AG20443 (cell line): ENCODE measurements around the gene RPL37A.

ENCODE experiments used
- DNase-seq: peaks from one replicate; pipeline ENCODE4 v3.0.0; 2012; ENCODE audit warnings: low spot score, mixed read lengths

RPL37A gene

DNA sequence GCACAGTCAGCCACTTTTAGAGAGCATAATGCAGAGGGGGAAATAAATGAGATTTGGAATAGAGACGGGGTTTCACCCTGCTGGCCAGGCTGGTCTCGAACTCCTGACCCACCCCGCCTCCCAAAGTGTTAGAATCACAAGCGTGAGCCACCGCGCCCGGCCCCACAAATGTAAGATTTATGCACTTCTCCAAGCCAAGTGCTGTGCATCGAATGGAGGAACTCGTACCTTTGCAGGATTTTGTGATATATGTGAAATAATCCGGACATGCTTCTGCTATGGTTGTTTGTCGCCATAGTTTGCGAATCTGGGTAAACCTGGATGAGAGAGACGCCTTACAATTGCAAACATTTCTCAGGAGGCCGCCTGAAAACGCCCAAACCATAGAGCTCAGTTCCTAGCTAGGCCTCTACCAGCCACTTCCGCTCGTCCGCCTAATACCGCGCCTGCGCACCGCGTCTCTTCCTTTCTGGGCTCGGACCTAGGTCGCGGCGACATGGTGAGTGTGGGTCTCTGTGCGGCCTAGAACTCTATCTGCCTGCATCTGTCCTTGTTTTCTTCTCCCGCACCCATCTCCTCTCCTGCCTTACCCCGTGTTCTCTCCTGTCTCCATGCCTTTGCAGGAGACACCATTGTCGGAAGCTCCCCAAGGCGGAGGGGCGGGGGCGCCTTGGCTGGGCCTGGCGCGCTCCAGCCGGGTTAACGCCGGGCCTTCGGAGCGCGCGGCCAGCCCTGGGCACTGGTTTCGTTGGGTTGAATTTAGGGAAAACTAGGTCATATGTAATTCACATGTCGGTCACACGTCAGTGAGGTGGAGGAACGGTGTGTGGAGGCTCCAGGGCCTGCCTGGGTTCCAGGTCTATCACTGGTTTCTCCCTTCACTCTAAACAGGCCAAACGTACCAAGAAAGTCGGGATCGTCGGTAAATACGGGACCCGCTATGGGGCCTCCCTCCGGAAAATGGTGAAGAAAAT is at the start of gene RPL37A:
Gene RPL37A (plus strand): TSS at position 466 of the 974 bp plus-strand sequence. CDS start 31 bp downstream, at position 497.
- DNase-seq = peak; percentile 97

DNA sequence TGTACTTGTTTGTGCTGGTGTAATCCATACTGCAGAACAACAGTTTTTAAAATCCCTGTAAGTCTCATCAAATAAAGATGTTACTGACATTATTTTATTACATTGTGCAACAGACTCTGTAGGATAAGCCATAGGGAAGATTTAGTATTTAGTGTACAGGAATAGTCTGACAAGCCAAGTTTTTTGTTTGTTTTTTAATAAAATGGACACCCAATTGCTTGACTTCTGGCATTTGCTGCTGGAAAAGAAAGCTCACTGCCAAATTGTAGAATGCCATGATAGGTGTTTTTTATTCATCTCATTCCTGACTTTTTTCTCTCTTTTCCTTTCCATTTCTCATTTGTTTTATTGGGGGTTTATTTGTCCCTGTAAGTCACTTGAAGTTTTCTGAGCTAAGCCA is 48.3 kb upstream of the RPL37A start:
- no peak for DNase-seq

DNA sequence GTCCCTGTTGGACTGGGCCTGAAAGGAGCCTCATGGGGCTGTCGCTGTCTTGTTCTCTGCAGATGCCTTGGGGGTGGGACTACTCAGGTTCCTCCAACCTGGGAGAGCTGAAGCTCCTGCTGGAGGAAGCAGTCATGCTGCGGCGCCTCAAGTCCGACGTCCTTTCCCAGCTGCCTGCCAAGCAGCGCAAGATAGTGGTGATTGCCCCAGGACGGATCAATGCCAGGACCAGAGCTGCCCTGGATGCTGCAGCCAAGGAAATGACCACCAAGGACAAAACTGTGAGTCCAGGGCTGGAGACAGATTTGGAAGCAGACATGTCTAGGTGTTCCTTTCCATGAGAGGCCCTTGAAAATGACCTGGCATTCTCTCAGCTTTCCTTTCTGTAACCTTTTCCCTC is 47.9 kb upstream of the RPL37A start:
- DNase-seq = no peak

DNA sequence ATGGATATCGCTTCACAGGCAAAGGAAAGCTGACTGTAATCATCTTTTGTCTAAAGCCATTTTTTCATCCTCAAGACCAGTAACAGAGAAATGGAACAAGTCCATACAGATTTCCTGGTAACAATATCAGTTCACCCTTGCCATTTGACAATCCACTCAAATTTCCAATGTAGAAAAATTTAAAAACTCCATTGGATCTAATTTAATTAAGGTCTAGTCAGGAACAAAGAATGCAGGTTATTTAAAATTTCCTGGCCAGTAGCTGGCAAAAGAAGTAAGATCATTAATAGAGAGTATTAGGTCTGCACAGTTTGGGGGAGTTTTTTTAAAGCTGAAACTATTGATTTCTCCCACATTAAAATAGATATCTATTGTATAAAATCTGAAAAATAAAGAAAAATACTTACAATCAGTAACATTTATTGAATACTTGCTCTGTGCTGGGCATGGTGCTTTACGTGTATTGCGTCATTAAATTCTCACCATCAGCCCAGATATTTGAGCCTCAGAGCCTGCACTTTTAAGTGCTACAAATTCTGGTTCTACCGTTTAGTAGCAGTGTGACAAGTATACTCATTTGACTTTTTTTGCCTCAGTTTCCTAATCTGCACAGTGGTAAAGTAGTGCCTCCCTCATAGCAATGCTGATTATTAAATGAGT is 44.6 kb upstream of the RPL37A start:
- DNase-seq = no peak

DNA sequence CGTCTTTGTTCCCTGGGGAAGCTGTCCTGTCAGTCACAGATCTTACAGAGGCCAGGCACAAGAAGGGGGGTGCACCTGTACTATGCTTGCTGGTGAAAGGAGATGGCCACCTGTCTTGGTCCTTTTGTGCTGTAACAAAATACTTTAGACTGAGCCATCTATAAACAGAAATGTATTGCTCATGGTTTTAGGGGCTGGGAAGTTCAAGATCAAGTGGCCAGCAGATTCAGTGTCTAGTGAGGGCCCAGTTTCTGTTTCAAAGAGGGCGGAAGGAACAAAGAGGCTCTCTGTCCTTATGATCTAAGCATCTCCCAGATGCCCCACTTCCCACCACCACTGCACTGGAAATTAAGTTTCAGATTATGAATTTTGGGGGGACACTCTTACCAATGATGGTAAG is 35.5 kb upstream of the RPL37A start:
- DNase-seq = no peak

DNA sequence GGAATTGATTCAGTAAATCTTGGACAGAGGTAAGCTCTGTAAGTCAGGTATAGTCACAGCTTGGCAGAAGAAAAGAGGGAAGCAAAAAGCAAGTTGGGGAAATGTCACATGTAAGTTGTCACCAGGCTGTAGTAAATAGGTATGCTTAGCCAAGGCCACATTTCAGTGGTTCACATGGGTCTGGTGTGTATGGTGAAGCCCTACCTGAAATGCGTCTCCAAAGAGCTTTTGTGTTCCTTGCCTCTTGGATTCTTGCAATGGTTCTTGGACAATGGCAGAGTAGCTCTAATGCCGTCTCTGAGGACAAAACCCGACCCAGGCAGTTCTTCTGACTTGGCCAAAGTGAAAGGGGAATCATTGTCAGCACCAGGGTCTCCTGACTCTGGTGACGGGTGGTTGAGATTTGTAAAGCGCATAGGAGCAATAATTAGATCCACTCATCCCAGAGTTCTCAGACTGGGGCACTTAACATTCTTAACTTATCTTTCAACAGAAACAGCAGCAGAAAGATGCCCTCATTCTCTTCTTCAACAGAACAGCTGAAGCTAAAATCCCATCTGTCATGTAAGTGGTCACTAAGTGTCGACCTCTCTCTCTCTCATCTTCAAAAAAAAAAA is 34.4 kb upstream of the RPL37A start:
- DNase-seq = no peak

DNA sequence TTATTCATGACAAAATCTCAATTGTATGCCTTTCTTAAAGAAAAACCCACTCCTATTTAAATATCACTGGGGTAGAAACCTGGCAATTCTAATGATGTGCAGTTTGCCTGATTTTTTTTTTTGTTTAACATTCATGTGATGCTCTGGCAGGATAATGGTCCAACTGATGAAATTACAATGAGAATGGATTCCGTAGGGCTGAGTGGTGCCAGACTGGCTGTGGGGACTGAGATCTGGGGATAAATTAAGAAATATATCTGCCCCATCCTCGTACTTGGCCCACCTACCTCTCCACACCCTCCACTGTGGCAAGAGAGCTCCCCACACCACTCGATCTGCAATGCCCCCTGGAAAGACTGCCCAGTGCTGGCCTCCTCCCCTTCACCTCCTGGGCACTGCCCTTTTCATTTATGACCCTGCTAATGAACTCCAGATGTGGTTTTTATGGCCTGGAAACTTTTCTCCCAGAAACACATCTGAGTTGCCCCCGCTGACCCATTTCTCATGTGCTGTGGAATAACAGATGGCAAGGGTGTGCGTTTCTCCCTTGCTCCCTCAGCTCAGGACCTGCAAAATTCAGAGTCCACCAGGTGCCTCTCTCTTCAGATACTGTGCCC is 33.0 kb upstream of the RPL37A start:
- peak; percentile 30 for DNase-seq

DNA sequence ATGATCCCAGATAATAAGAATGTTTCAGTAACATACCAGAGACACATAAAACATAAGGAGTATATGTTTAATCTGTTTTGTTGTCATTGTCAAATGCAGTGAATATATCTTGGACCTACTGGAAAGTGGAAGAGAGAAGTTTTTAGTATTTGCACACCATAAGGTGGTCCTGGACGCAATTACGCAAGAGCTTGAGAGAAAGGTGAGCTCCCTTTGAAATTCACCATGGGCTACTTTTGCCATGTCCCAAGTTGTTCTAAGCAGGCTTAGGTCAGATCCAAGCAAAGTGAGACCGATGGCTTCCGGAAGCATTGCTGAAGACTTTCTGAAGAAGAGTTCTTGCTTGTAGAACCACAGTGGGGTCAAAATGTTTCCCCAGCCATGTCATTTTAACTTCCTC is 30.8 kb upstream of the RPL37A start:
- DNase-seq = no peak

DNA sequence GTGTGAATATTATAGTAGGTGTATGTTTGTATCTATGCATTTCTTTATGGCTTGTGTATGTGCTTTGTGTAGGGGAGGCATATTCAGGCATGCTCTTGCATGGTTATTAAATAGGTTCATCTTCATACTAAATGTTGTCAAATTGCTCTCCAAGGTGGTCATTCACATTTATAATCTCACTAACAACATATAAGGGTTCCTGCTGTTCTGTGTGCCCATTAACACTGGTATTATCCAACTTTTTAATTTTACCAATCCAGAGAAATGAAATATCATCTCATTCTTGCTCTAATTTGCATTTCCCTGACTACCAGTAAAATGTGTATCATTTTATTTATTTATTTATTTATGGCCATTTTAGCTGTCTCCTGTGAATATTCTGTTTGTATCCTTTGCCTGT is 29.0 kb upstream of the RPL37A start:
- no peak for DNase-seq

DNA sequence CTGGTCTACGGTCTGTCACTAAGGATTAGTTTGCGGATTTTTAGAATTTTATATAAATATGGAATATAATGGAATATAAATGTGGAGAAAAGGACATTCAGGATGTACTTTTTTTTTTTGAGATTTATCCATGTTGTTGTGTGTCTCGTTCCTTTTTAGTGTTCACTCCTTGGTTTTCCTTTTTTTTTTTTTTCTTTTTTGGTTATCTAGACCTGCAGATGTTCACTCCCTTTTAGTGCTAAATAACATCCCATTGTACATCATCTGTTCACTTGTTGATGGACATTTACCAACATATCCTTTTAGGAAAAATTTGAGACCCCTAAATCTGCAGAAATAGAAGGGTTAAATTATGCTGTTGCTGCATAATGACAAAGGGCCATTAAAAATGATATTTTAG is 25.5 kb upstream of the RPL37A start:
- DNase-seq = no peak

DNA sequence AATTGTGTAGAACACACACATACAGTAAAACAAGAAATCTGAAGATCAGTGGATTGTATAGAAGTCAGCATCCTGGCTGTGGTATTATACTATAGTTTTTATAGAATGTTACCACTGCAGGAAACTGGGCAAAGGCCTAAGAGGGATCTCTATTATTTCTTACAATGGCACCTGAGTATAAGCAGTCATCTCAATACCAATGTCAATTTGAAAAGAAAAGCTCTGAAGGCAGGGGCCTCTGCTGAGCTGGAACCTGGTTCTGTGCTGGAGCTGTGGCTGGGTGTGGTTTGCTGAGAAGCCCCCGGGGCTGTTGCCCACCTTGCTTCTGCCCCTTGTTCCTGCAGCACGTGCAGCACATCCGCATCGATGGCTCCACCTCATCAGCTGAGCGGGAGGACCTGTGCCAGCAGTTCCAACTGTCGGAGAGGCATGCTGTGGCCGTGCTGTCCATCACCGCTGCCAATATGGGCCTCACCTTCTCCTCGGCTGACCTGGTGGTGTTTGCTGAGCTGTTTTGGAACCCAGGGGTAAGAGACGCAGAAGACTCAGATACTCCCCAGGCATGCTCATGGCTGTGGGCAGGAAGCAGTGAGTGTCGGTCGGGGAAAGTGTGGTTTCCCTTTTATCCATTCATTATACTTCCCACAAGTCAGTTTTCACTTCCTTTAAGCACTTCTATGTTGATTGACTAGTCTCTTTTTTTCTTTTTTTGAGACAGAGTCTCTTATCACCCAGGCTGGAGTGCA is 23.5 kb upstream of the RPL37A start:
- DNase-seq = no peak

DNA sequence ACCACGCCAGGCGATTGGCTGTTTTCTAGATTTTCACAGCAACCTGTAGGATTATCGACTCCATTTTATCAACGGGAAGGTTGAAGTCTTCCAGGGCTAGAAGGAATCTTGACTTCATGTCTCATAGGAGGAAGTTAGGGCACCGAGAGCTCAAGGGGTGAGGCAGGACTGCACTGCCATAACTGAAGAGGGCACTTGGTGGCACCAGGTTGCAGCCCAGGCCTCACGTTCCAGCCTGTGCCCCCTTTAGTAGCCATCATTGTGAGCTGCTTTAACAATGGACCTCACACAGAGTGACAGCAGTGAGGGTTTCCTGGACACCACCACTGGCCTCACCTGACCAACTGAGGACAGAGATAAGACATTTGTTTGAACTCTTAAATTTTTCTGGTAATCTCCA is 22.9 kb upstream of the RPL37A start:
- no peak for DNase-seq

DNA sequence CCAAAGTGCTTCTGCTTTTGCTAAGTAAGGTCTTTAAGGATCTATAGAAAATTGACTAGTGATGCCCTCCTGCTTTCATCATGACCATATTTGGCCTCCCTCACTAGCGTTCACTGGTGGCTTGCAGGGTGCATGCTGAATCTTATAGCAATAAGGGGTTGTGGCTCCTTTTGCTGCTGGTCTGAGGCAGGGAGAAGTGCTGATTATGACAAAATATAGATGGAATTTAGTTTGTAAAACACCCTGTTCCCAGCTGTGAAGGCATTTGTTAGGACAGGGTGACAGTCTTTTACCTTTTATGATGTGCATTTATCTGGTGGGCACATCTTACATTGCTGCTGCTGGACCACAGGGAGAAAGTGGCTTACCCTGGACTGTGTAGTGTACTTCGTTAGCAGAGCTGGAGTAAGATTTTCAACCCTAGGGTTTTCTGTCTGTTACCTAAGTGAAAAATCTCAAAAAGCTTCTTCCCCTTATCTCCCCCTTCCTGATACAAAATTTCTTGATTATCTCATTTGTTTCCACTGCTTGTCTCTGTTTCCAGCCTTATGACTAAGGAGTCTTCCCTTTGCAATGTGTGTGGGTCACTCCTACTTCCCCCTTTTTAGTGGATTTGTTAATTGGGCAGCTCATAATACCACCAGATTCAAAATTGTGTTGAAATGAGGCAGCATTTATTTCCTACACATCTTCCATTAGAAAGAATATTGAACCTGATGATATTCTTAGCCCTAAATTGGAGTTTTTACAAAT is 21.2 kb upstream of the RPL37A start:
- DNase-seq = no peak

DNA sequence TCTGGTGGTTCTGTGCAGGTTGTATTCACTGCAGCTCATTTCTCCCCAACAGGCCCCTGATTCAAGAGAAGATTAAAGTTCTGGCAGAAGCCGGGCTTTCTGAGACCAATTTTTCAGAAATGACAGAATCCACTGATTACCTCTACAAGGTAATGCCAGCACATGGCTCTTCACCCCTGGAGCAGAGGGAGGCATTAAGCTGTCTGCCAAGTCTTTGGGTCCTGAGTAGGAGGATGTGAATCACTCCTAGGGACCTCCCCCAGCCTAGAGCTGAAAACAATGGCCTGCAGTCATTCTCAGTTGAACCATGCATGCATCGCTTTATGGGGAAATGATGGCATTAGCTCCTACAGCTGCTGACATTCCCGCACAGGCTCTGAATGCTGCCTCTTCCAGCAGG is 20.5 kb upstream of the RPL37A start:
- peak; percentile 63 for DNase-seq

DNA sequence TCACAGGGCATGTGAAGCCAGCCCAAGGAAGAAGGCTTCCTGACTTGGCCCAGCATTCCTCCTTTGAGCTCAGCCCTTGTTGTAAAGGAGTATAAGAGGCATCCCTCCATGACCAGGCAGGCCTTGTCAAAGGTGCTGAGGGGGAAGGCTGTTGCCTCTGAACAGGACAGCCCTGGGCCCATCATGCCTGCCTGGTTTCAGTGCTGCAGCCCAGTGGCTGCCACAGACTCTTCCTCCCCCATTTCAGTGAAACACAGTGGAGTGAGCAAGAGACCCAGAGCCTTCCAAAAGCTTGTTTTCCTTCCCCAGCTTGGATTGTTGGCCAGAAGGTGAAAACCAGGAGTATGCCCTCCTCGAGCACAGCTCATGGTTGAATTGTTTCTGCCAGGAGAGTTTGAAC is 19.9 kb upstream of the RPL37A start:
- DNase-seq = no peak

DNA sequence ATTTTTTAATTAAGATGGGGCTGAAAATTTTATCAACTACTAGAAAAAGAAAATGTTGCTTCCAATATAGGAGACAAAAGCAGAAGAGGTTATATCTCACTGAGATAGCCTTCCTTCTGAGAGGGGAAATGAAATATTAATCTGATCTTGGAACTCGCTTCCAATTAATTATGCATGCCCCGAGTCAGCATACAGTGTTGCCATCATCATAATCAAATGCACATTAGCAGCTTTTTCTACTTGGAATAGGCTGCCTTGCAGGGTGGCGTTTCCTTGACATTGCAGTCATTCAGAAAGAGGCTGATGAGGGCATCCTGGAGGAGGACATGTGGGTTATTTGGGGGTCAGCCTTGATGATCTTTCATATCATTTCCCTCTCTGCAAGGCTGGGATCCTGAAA is 18.4 kb upstream of the RPL37A start:
- no peak for DNase-seq

DNA sequence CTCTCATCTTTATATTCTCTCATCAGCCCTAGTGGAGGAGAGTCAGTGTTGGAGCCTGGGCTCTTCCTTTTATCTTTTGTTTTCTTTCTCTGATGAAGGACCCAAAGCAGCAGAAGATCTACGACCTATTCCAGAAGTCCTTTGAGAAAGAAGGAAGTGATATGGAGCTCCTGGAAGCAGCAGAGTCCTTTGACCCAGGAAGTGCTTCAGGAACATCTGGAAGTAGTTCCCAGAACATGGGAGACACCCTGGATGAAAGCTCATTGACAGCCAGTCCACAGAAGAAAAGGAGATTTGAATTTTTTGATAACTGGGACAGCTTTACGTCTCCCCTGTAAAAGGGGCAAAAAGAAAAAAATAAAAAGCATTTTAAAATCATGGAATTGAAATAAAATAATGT is 16.0 kb upstream of the RPL37A start:
- DNase-seq = no peak

DNA sequence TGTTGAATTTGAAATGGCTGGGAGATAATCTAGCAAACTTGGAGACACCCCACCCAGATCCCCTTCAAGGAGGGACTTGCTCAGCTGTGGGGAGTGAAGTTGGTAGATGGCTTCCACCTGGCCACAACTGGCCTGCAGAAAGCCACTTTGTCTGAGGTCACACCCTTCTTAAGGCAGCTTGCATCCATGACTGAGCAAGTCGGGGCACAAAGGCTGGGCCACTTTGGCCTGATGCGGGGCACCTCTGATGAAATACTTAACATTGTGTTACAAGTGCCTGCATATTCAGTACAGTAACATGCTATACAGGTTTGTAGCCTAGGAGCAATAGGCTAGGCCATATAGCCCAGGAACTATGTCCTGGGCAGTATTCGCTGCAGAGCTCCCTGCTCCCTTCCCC is 13.4 kb upstream of the RPL37A start:
- no peak for DNase-seq

DNA sequence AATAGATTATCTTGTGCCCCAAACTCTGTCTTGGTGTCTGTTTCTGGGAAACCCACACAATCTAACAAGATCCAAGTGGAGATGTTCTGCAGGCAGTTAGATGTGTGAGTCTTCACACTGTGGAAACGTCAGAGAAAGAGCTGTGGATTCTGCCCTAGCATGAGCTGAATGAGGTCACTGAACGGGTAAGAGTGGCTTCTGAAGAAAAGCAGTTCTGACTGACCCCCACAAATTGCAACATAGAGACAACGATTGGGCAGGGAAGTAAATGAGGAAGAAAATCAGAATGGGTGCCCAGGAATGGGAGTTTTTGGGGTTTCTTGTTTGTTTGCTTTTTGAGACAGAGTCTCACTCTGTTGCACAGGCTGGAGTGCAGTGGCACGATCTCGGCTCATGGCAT is 12.9 kb upstream of the RPL37A start:
- no peak for DNase-seq

DNA sequence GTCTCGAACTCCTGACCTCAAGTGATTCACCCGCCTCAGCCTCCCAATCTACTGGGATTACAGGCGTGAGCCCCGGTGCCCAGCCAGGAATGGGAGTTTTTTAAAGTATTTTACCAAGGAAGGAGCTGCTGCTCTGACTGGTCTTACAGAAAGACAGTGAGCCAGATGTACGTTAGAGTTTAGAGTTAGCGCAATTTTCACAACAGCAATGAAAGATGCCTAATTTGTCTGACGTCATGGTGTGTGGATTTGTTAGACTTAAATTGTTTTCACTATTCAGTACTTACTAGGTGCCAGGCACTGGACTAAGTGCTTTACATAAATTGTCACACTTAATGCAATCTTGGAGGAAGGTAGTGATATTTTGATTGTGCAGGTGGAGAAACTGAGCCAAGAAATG is 12.4 kb upstream of the RPL37A start:
- no peak for DNase-seq

DNA sequence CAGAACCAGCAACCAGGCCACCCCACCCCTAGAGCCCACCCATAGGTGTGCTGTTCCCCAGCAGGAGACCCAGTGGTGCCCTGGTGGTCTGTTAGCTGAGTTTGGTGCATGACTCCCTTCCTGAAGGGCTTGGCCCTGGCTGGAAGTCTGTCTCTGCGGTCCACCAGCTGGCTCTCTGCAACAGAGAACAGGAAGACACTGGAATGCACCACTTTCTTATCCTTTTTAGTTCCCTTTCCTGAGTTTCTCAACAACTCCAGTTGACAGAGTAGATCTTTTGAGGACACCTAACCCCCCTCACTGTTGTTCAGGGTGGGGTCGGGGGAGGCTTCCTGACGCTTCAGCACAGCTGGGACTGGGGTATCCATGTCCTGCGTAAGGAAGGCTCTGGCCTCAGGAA is 11.9 kb upstream of the RPL37A start:
- no peak for DNase-seq
